Measurements from ENCODE around the gene TCF21.

GRCh38 chr6:133888929-133889556 lies at the start of gene TCF21:
- TF ChIP-seq EZH2phosphoT487 (IDR thresholded peaks at IDR 0.05; ENCODE audit: insufficient read depth, low read depth) (no peak), EZH2 (IDR thresholded peaks at IDR 0.05; ENCODE audit: insufficient read depth, poor library complexity, severe bottlenecking) (no peak)
